Measurements from ENCODE around the gene MYO9A.

Gene MYO9A

GRCh38 chr15:71808311-71809020 is 309.5 kb downstream of the MYO9A start:
- no peak for DNase-seq (ENCODE audit: low read depth)

- peak; percentile 22 for DNase-seq (ENCODE audit: low read depth)
Observed at GRCh38 chr15:71807691-71808091, 310.3 kb downstream of the MYO9A start.

GRCh38 chr15:71807125-71807629 is 310.8 kb downstream of the MYO9A start:
- no peak for DNase-seq (ENCODE audit: low read depth)

- DNase-seq (ENCODE audit: low read depth), result peak; percentile 9
Observed at GRCh38 chr15:71806452-71806931, 311.5 kb downstream of the MYO9A start.

- no peak for DNase-seq (ENCODE audit: low read depth)
Observed at GRCh38 chr15:71804695-71805470, 313.1 kb downstream of the MYO9A start.

GRCh38 chr15:71804226-71804625 is 313.7 kb downstream of the MYO9A start:
- no peak for DNase-seq (ENCODE audit: low read depth)

GRCh38 chr15:71802770-71803169 is 315.2 kb downstream of the MYO9A start:
- no peak for DNase-seq (ENCODE audit: low read depth)

- no peak for DNase-seq (ENCODE audit: low read depth)
Observed at GRCh38 chr15:71801935-71802655, 315.9 kb downstream of the MYO9A start.

- DNase-seq (ENCODE audit: low read depth), result no peak
Observed at GRCh38 chr15:71800835-71801745, 316.9 kb downstream of the MYO9A start.

- no peak for DNase-seq (ENCODE audit: low read depth)
Observed at GRCh38 chr15:71800190-71800589, 317.8 kb downstream of the MYO9A start.

- no peak for DNase-seq (ENCODE audit: low read depth)
Observed at GRCh38 chr15:71798641-71799040, 319.3 kb downstream of the MYO9A start.

- DNase-seq (ENCODE audit: low read depth), result no peak
Observed at GRCh38 chr15:71792521-71792920, 325.4 kb downstream of the MYO9A start.

- no peak for DNase-seq (ENCODE audit: low read depth)
Observed at GRCh38 chr15:71791975-71792374, 326.0 kb downstream of the MYO9A start.

- no peak for DNase-seq (ENCODE audit: low read depth)
Observed at GRCh38 chr15:71790081-71790480, 327.9 kb downstream of the MYO9A start.

GRCh38 chr15:71789616-71790015 is 328.3 kb downstream of the MYO9A start:
- no peak for DNase-seq (ENCODE audit: low read depth)

- no peak for DNase-seq (ENCODE audit: low read depth)
Observed at GRCh38 chr15:71788646-71789579, 329.0 kb downstream of the MYO9A start.

- no peak for DNase-seq (ENCODE audit: low read depth)
Observed at GRCh38 chr15:71786673-71787072, 331.3 kb downstream of the MYO9A start.

GRCh38 chr15:71785996-71786395 is 332.0 kb downstream of the MYO9A start:
- DNase-seq (ENCODE audit: low read depth), result no peak

- DNase-seq (ENCODE audit: low read depth), result no peak
Observed at GRCh38 chr15:71784719-71785118, 333.2 kb downstream of the MYO9A start.
